GM21515 (cell line): ENCODE measurements around the gene TNFRSF14.

Experiments
- ATAC-seq: cut with Tn5 transposase; IDR thresholded peaks from one replicate; pipeline ENCODE4 v1.9.1; 2021; ENCODE audit not compliant: unreplicated experiment

TNFRSF14 gene

GRCh38 chr1:2556277-2556677 lies at the start of gene TNFRSF14:
Gene TNFRSF14, plus strand, starts transcription at chr1:2556371. Its CDS starts 294 bp downstream, at chr1:2556665.
- ATAC-seq, result no peak

GRCh38 chr1:2506901-2507565 lies 49.1 kb upstream of the TNFRSF14 start:
- ATAC-seq, result no peak

GRCh38 chr1:2507744-2508155 lies 48.4 kb upstream of the TNFRSF14 start:
- ATAC-seq, result no peak

GRCh38 chr1:2508180-2508579 lies 48.0 kb upstream of the TNFRSF14 start:
- ATAC-seq, result no peak

- ATAC-seq, result no peak
Measured at GRCh38 chr1:2508751-2509150, 47.4 kb upstream of the TNFRSF14 start.

- ATAC-seq, result no peak
Measured at GRCh38 chr1:2509589-2509988, 46.6 kb upstream of the TNFRSF14 start.

- no peak for ATAC-seq
Measured at GRCh38 chr1:2510366-2511155, 45.6 kb upstream of the TNFRSF14 start.

- ATAC-seq, result no peak
Measured at GRCh38 chr1:2512862-2513421, 43.2 kb upstream of the TNFRSF14 start.

- ATAC-seq, result no peak
Measured at GRCh38 chr1:2513939-2514652, 42.1 kb upstream of the TNFRSF14 start.

- no peak for ATAC-seq
Measured at GRCh38 chr1:2514863-2515762, 41.1 kb upstream of the TNFRSF14 start.

GRCh38 chr1:2515763-2516080 lies 40.4 kb upstream of the TNFRSF14 start:
- ATAC-seq, result no peak

GRCh38 chr1:2516124-2516523 lies 40.0 kb upstream of the TNFRSF14 start:
- ATAC-seq, result no peak

- ATAC-seq, result no peak
Measured at GRCh38 chr1:2516946-2517345, 39.2 kb upstream of the TNFRSF14 start.

GRCh38 chr1:2517966-2518365 lies 38.2 kb upstream of the TNFRSF14 start:
- no peak for ATAC-seq

- ATAC-seq, result no peak
Measured at GRCh38 chr1:2518528-2518927, 37.6 kb upstream of the TNFRSF14 start.

- no peak for ATAC-seq
Measured at GRCh38 chr1:2519029-2519685, 37.0 kb upstream of the TNFRSF14 start.

GRCh38 chr1:2519729-2520128 lies 36.4 kb upstream of the TNFRSF14 start:
- no peak for ATAC-seq

GRCh38 chr1:2520206-2520605 lies 36.0 kb upstream of the TNFRSF14 start:
- ATAC-seq, result no peak

GRCh38 chr1:2520806-2521205 lies 35.4 kb upstream of the TNFRSF14 start:
- ATAC-seq, result no peak

- no peak for ATAC-seq
Measured at GRCh38 chr1:2522230-2522629, 33.9 kb upstream of the TNFRSF14 start.
